Thyroid gland (tissue), 4 donors: ENCODE measurements around the gene NDUFS7. TPM values are rescaled to one million over a fixed set of nuclear protein-coding genes. Genes with fewer than 3 reads are reported as not detected.
"Not testable (repeated sequence)": the region's sequence is repeated elsewhere in the genome, so short reads cannot be mapped to it uniquely, and the experiment has no call there.

ENCODE experiments used
- DNase-seq, 2 donors: peaks; one replicate each; pipeline ENCODE4 v3.0.0-alpha.2; 2019
- H3K27ac ChIP-seq, 3 donors: fragments of 200-600 bp; sonication (generic); 1 replicate in 2 of 3; 2 replicates in 1 of 3; pipeline ENCODE4 v1.5.1; 2016 to 2019; ENCODE audit warnings: mild to moderate bottlenecking in 1 of 3, moderate library complexity in 1 of 3
- H3K27me3 ChIP-seq: fragments of 200-600 bp; sonication (generic); one replicate; pipeline ENCODE4 v1.5.1; 2019
- H3K36me3 ChIP-seq, 2 donors: fragments of 200-600 bp; sonication (generic); one replicate each; pipeline ENCODE4 v1.5.1; 2016 to 2019
- H3K4me1 ChIP-seq, 2 donors: fragments of 200-600 bp; sonication (generic); one replicate each; pipeline ENCODE4 v1.5.1; 2017 to 2019
- H3K4me3 ChIP-seq, 3 donors: fragments of 200-600 bp; sonication (generic); replicated peaks in 1 of 3; 1 replicate in 2 of 3; 2 replicates in 1 of 3; pipeline ENCODE4 v1.5.1; 2016; ENCODE audit warnings: mild to moderate bottlenecking in 1 of 3
- H3K9me3 ChIP-seq: fragments of 200-600 bp; sonication (generic); one replicate; pipeline ENCODE4 v1.5.1; 2017
- CTCF ChIP-seq, 6 experiments: fragments of 200-600 bp in 3 of 6; fragments of 450-650 bp in 3 of 6; sonication (generic) in 3 of 6; IDR thresholded peaks; one replicate each; pipeline ENCODE4 v1.5.1; 2016 to 2019; ENCODE audit warnings: antibody characterized with exemption in 6 of 6, mild to moderate bottlenecking in 2 of 6, inconsistent platforms in 1 of 6, moderate library complexity in 1 of 6
- POLR2A ChIP-seq, 2 donors: fragments of 450-650 bp; IDR thresholded peaks; one replicate each; pipeline ENCODE4 v1.6.1; 2017; ENCODE audit warnings: antibody characterized with exemption in 2 of 2, mild to moderate bottlenecking in 2 of 2, moderate library complexity in 1 of 2
- WGBS, 2 donors: methylation state at CpG; one replicate each; pipeline ENCODE4 v1.1.5; 2017; 5-methylcytosine and 5-hydroxymethylcytosine counted together
- intact Hi-C: fragments of 100-400 bp; cut with DNase I; formaldehyde crosslinking; loops from one replicate; pipeline ENCODE4 v1.15.1; 2023
- total RNA-seq, 4 donors: library from RNA; depleted of rRNA; stranded (reverse); fragments of >200 nt; gene quantifications; one replicate each; pipeline ENCODE4 v1.2.3, GENCODE V29; 2016

Gene NDUFS7
- total RNA-seq, 4 donors from 2014 or later, result 75.2 to 185 (median 108) TPM

GRCh38 chr19:1438035-1438932 is 54.6 kb downstream of the NDUFS7 start, which contains the start of gene RPS15:
Gene RPS15, plus strand, starts transcription at chr19:1438396. Its CDS starts 30 bp downstream, at chr19:1438426.
- WGBS, 2 donors, result 4 to 5% methylated on average over 24 to 46 of the region's 100 CpGs
- H3K4me1 ChIP-seq, result peaks cover 9 to 18% of the 10 kb centered on the region in 2 donors
- H3K9me3 ChIP-seq, result no peaks in the 10 kb centered on the region
- peak; percentile 80 to 98 (median 92) for TF ChIP-seq CTCF (IDR thresholded peaks at IDR 0.05)
- TF ChIP-seq POLR2A (IDR thresholded peaks at IDR 0.05), result peak; percentile 20 to 92
- intact Hi-C loops, result no loop called here
- peaks cover 42 to 45% of the 10 kb centered on the region in 2 donors for H3K36me3 ChIP-seq
- H3K27me3 ChIP-seq, result no peaks in the 10 kb centered on the region
- peak within 1 kb of the TSS; percentile 82 to 94 (median 93) for H3K27ac ChIP-seq
- peak within 1 kb of the TSS; percentile 61 to 95 (median 63) for H3K4me3 ChIP-seq
- peak; percentile 91 to 94 for DNase-seq

GRCh38 chr19:1438933-1439354 is 55.2 kb downstream of the NDUFS7 start:
- no peak for DNase-seq
- intact Hi-C loops, result no loop called here
- Histone ChIP-seq H3K27me3 (no peaks in the 10 kb centered on the region), H3K36me3 (peaks cover 35 to 38% of the 10 kb centered on the region in 2 donors), H3K4me3 (peak overlapping the region; percentile 61 to 95 (median 63)), H3K9me3 (no peaks in the 10 kb centered on the region), H3K4me1 (peaks cover 9 to 18% of the 10 kb centered on the region in 2 donors), H3K27ac (peak overlapping the region in 2 of 3 donors; percentile 82 to 93)
- 2 to 4% methylated on average over 19 to 21 of the region's 26 CpGs for WGBS, 2 donors
- no peak for TF ChIP-seq POLR2A (IDR thresholded peaks at IDR 0.05)
- no peak for TF ChIP-seq CTCF (IDR thresholded peaks at IDR 0.05)

GRCh38 chr19:1439525-1440417 is 56.1 kb downstream of the NDUFS7 start:
- H3K4me1 ChIP-seq, result peaks cover 9 to 18% of the 10 kb centered on the region in 2 donors
- peak overlapping the region in 1 of 3 donors; percentile 95 for H3K4me3 ChIP-seq
- H3K36me3 ChIP-seq, result peaks cover 27 to 30% of the 10 kb centered on the region in 2 donors
- H3K27me3 ChIP-seq, DNase-seq, H3K9me3 ChIP-seq, intact Hi-C loops: not testable (repeated sequence)
- peak overlapping the region in 1 of 3 donors; percentile 93 for H3K27ac ChIP-seq
- 86 to 87% methylated on average over 51 to 56 of the region's 57 CpGs for WGBS, 2 donors

- H3K27ac ChIP-seq, result no peak overlapping the region
- TF ChIP-seq POLR2A (IDR thresholded peaks at IDR 0.05) (no peak), CTCF (IDR thresholded peaks at IDR 0.05) (no peak)
- no peak for DNase-seq
- H3K27me3 ChIP-seq, result peaks cover under 1% of the 10 kb centered on the region
- H3K4me1 ChIP-seq, result peaks cover 11 to 25% of the 10 kb centered on the region in 2 donors
- no peak overlapping the region for H3K4me3 ChIP-seq
- 92 to 93% methylated on average over 6 to 15 of the region's 15 CpGs for WGBS, 2 donors
- intact Hi-C loops, result no loop called here
- peaks cover 26 to 28% of the 10 kb centered on the region in 2 donors for H3K36me3 ChIP-seq
- no peaks in the 10 kb centered on the region for H3K9me3 ChIP-seq
Measured at GRCh38 chr19:1440418-1440801, 56.7 kb downstream of the NDUFS7 start.

- TF ChIP-seq POLR2A (IDR thresholded peaks at IDR 0.05), result no peak
- no peak for TF ChIP-seq CTCF (IDR thresholded peaks at IDR 0.05)
- Histone ChIP-seq H3K9me3 (no peaks in the 10 kb centered on the region), H3K27ac (no peak overlapping the region), H3K27me3 (peaks cover 7% of the 10 kb centered on the region), H3K36me3 (peaks cover 26 to 28% of the 10 kb centered on the region in 2 donors), H3K4me1 (peaks cover 16 to 31% of the 10 kb centered on the region in 2 donors), H3K4me3 (no peak overlapping the region)
- WGBS, 2 donors, result 91 to 92% methylated on average over 4 to 9 of the region's 9 CpGs
- DNase-seq, result no peak
- intact Hi-C loops, result no loop called here
Measured at GRCh38 chr19:1441022-1441426, 57.3 kb downstream of the NDUFS7 start.
